GM18505 (cell line): ENCODE measurements around the gene STK10.

Experiments
- ATAC-seq: cut with Tn5 transposase; IDR thresholded peaks from one replicate; pipeline ENCODE4 v1.9.1; 2021; ENCODE audit not compliant: unreplicated experiment
- POLR2A ChIP-seq: IDR thresholded peaks from 4 replicates; pipeline ENCODE4 v1.6.1; 2011; ENCODE audit warnings: borderline replicate concordance; ENCODE audit not compliant: insufficient read depth, insufficient read length; ENCODE audit errors: extremely low read depth

Gene STK10

DNA sequence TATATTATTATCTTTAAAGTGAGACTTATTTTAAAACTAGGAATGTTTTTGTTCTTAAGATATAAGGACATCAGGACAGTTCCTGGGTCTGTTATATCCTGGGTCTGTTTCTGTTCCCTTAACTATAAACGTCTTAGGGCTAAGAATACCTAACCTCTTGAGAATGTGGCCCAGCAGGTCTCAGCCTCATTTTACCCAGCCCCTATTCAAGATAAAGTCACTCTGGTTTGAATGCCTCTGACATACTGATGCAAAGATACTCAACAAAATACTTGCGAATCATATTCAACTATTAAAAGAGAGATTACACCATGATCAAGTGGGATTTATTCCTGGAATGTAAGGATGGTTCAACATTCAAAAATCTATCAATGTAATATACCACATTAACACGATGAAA, 51.0 kb downstream of the STK10 start:
- ATAC-seq = no peak
- TF ChIP-seq POLR2A = no peak

DNA sequence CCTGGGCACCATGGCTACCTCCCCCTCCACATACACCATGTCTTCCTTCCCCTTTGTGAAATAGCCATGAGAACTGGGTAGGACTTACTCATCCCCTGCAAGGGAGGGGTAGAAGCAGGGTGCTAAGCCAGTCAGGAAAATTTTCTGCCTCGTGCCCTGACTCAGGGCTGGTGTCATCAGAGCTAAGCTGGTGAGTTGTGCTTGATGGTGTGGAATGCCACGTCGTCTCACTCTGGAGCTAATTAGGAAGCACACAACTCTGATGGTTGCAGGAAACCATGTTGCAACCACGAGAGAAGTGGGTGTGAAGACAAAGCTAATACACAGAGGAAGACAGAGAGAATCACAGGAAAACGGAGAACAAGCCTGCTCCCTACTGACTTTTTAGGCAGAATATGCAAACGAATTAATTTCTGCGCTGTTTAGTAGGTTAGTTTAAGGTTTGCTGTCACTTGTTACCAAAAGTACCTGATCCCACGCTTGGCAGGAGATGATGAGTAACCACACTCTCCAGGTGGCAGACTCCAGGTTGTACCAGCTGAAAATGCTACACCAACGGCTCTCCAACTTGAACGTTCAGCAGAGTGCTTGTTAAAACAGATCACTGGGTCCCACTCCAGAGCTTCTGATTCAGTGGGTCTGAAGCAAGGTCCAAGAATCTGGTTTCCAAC, 54.5 kb downstream of the STK10 start:
- no peak for TF ChIP-seq POLR2A
- ATAC-seq = no peak

DNA sequence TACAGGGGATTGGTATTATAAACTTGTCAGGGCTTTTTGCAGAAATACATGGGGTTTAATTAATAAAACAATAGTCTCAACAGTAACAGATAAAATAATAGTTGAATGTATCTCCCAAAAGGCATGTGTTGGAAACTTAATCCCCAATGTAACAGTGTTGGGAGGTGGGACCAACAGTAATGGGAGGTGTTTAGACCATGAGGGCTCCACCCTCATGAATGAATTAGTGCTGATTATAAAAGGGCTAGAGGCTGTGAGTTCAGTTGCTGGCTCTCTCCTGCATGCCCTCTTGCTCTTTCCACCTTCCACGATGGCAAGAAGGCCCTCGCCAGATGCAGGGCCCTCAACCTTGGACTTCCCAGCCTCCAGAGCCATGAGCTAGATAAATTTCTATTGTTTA, 56.3 kb downstream of the STK10 start:
- TF ChIP-seq POLR2A = no peak
- no peak for ATAC-seq

DNA sequence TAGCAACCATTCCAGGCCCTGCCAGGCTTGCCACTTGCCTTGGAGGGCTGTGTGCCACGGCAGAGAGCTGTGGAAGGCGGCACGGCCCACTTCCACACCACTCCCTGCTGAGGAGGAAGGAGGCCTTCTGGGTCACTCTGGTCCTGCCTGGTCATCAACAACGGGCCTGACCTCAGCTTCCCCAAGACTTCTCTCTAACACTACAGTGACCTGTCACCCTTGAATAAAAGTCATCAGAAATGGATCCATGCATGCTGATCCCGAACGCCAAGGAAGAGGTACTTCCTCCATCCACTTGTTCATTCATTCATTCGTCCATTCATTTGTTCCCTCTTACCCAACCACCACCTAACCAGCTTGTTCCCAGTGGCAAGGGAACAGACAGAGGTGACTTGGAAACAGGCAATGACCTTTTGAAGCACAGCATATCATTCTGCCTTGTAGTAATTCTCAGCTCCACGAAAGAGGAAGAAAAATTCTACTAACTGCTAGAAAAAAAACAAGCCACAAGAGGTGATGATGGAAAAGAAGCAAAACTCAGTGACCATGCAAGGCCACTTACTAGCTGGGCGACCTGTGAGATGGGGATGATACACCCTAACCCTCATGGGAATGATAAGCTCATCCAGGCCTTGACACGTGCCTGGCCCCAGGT, 58.6 kb downstream of the STK10 start:
- ATAC-seq = no peak
- TF ChIP-seq POLR2A = no peak

DNA sequence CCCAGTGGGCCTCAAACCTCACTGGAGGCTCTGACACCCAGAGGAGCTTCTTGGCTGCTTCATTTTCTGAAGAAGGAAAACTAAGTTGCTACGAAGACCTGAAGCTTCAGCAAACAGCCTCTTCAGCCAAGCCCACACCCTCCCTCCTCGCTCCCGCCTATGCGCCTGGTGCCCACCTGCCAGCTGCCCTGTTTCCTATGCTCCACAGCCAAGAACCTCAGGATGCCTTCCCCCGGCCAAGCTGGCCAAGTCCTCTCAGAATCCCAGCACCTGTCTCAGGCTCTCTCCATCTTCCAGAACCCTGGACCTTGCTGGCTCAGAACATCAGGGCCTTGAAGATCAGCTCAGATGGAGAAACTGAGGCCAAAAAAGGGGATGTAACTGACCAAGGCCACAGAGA, 60.4 kb downstream of the STK10 start:
- ATAC-seq = no peak
- no peak for TF ChIP-seq POLR2A

DNA sequence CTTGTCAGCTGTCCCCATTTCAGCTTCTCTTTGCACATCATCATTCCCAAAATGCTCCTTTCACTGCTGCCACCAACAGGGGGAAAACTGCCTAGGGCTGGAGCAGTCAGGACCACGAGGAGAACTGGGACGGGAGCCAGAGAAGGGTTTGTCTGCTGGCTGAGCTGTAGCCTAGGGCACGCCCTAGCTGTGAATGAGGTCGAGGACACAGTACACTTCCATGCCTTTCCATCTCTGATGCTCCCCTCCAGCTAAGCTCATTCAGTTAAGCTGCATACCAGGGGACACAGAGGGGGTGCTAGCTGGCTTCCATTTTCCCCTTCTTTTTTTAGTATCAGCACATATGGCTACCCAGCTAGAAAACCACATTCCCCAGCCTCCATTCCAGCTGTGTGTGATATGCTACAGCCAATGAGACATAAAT, 64.7 kb downstream of the STK10 start:
- no peak for TF ChIP-seq POLR2A
- ATAC-seq = no peak

DNA sequence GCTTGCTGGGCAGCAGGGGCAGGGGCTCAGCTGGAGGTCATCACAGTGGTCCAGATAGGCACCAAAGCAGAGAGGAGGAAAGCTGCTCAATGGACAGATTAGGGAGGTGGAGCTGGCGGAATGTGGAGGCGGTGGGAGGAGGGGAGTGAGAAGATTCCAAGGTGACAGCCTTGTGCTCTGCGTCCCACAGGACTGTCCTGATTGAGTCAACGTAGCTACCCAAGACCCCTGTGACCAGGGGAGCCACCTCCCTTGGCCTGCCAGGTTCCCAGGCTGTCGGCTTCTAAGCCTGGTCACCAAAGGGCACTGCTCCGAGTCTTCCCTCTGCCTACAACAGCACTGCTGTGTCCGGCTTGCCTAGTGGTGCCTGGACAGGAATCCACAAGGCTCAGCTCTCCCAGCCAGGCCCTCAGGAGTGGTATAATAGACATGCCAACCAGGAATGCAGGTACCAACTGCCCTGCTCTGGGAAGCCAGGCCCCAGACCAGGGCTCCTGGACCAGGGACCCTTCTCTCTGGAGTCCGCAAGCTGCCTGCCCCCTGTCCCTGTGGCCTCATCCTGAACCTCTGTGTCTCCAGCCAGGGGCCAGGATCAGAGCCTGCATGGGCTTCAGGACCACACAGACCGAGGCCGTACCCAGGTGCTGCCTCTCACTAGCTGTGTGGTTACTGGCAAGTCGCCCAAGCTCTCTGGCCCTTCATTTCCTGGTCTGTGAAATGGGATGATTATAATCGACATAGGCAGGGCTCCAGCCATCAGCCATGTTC, 67.9 kb downstream of the STK10 start:
- no peak for ATAC-seq
- TF ChIP-seq POLR2A = no peak

DNA sequence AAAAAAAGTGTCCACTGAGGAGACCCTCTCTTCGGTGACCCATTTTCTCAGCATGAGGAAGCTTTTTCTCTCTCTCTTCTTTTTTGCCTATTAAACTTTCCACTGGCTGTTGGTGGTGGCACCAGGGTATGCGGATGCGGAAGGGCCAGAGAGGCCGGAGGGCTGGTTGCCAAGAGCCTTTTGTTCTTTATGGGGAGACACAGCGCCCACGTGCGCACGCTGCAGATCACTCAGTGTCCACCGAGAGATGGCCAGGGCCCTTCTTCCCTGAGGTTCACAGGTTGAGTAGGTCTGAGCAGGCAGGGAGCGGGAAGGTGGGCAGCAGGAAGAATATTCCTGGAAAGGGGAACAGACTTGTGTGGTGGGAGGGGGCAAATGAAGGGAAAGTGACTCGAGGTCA, 69.1 kb downstream of the STK10 start:
- TF ChIP-seq POLR2A = no peak

DNA sequence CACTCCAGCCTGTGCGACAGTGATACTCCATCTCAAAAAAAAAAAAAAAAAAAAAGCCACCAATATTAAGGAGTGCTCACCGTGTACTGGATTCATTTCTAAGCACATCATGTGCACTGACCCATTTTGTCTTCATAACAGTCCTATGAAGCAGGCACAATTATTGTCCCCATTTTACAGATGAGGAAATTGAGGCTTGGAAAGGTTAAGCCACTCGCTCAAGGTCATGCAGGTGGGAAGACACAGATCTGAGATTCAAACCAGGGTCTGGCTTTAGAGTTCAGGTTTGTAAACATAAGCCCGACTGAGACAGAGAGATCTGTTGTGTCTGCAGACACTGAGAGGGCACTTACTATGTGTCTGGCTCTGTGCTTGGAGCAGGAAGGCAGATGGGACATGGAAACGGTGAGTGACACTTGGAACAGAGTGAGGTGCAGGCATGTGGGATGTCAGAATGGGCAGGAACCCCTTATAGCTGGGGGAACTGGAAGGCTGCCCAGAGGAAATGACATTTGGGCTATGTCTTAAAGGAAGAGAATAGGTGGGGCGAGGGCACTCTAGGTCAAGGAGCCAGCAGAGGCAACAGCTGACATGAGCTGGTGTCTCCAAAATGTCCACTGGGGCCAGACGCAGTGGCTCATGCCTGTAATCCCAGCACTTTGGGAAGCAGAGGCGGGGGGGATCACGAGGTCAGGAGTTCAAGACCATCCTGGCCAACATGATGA, 69.9 kb downstream of the STK10 start:
- ATAC-seq = no peak
- TF ChIP-seq POLR2A = no peak

More for the DNA sequence above, 69.1 kb downstream of the STK10 start:
- ATAC-seq = no peak

DNA sequence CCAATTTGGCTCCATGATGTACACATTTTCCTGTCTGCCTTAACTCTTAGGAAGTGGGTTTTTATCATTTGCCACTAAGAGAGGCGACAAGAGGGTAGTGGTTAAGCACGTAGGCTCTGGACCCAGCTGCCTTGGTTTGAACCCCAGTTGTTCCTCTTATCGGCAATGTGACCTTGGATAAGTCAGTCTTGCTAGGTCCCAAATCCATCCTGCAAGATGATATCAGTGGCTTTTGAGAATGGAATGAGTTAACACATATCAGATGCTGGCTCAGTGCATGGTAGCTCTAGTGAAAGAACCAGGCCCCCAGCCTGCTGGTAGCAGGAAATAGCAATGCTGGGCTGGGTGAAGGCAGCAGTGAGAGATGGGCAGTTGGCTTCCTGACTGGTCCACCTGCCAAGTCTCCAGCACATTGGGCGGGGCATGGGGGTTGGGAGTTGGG, 72.5 kb downstream of the STK10 start:
- no peak for ATAC-seq
- no peak for TF ChIP-seq POLR2A

DNA sequence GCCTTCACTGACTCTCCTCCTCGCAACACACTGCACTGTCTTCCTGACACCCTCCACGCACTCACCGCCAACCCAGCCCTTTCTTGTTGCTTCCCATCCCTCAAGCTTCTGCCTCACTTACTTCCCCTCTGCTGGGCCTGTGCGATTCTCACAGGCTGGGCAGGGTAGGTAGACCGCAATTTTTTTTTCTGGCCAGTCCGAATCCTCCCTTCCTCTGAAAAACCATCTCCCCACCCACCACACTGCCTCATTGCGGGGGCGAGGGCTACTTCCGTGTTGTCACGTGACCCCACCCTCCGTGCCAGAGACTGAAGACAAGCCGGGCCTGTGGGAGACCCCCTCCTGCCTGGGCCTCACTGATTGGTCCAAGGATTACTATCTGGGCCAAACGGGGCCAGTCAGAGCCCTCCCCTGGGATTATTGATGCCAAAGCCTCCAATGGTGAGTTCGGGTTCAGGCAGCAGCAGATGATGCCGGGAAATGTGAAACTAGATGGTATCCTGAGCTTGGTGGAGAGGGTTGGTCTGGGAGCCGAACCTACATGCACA, 73.1 kb downstream of the STK10 start:
- TF ChIP-seq POLR2A = peak; percentile 61
- peak; percentile 48 for ATAC-seq

DNA sequence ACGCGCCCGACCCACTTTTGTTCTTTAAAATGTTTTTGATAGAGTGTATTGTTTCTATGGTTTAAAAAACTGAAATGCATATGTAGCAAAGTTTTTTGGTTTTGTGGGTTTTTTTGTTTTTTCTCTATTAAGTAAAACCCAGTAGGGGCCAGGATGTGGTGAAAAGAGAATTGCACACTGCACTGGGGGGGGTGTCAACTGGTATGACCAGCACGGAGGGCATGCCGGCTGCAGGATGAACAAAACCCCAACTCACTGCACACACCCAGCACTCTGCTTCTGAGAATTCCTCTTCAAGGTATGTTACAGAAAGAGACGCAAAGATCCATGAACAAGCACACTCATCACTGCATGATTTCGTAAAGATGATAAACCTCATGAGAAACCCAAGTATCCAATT, 75.0 kb downstream of the STK10 start:
- ATAC-seq = no peak
- no peak for TF ChIP-seq POLR2A

DNA sequence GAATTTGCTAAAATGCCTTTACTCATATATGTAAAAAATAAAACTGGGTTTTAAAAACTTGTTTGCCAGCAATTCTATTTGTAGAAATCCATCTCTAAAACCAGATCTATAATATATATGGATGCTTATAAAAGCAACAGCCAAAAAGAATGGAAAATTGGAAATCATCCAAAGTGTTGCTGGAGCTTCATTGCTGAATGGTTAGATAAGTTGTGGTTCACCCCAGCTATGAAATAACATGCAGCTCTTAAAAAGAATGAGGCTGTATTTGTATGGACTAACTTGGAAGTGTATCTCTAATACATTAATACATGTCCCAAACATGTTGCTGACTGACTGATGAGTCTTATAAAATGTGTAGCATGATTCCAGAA, 76.2 kb downstream of the STK10 start:
- ATAC-seq = no peak
- TF ChIP-seq POLR2A = no peak
